Stimulated activated CD4-positive, alpha-beta T cell treated with anti-CD3 and anti-CD28 coated beads, TNF-alpha, amount 100 ng/mL, for 4 hours (primary cell): ENCODE data around the gene CERKL.

Source experiments
- DNase-seq, 3 experiments: peaks; one replicate each; pipeline ENCODE4 v3.0.0-alpha.2; 2020; ENCODE audit warnings: low read depth in 3 of 3

The CERKL gene

GRCh38 chr2:181517685-181518301 lies 139.1 kb downstream of the CERKL start:
- DNase-seq = peak in 1 of 3 experiments; percentile 1

- DNase-seq = no peak
Observed at GRCh38 chr2:181516992-181517391, 139.9 kb downstream of the CERKL start.

GRCh38 chr2:181515719-181516118 lies 141.2 kb downstream of the CERKL start:
- no peak for DNase-seq

- DNase-seq = no peak
Observed at GRCh38 chr2:181500201-181500600, 156.7 kb downstream of the CERKL start.

- DNase-seq = no peak
Observed at GRCh38 chr2:181499231-181499630, 157.7 kb downstream of the CERKL start.
